HEK293 (cell line): Measurements from ENCODE around the gene COL4A3.
A peak's percentile ranks its signal among the peaks of the same experiment; 100 is the strongest.

Source experiments
- BCL11A ChIP-seq: fragments of 450-650 bp; formaldehyde crosslinking; IDR thresholded peaks from 2 replicates; pipeline ENCODE4 v1.5.1; 2016; ENCODE audit warnings: low read depth, missing biosample characterization, missing genetic modification characterization
- GLIS1 ChIP-seq: fragments of 450-650 bp; formaldehyde crosslinking; IDR thresholded peaks from 2 replicates; pipeline ENCODE4 v1.5.1; 2016; ENCODE audit warnings: missing biosample characterization, missing genetic modification characterization
- KLF8 ChIP-seq: fragments of 450-650 bp; formaldehyde crosslinking; IDR thresholded peaks from 2 replicates; pipeline ENCODE4 v1.5.1; 2016; ENCODE audit warnings: missing biosample characterization, missing genetic modification characterization
- OSR2 ChIP-seq: fragments of 450-650 bp; formaldehyde crosslinking; IDR thresholded peaks from 2 replicates; pipeline ENCODE4 v1.5.1; 2016; ENCODE audit warnings: missing biosample characterization, missing genetic modification characterization
- PRDM1 ChIP-seq: fragments of 450-650 bp; formaldehyde crosslinking; IDR thresholded peaks from 2 replicates; pipeline ENCODE4; 2016; ENCODE audit warnings: missing biosample characterization, missing genetic modification characterization
- PRDM6 ChIP-seq: fragments of 450-650 bp; formaldehyde crosslinking; IDR thresholded peaks from 2 replicates; pipeline ENCODE4 v1.5.1; 2017; ENCODE audit warnings: missing biosample characterization, missing genetic modification characterization
- RBAK ChIP-seq: fragments of 450-650 bp; formaldehyde crosslinking; IDR thresholded peaks from 2 replicates; pipeline ENCODE4 v1.5.1; 2016; ENCODE audit warnings: missing biosample characterization, missing genetic modification characterization
- REPIN1 ChIP-seq: fragments of 450-650 bp; formaldehyde crosslinking; IDR thresholded peaks from 2 replicates; pipeline ENCODE4 v1.5.1; 2017; ENCODE audit warnings: missing biosample characterization, missing genetic modification characterization, low read depth
- SALL2 ChIP-seq: fragments of 450-650 bp; formaldehyde crosslinking; IDR thresholded peaks from 2 replicates; pipeline ENCODE4 v1.5.0; 2017; ENCODE audit warnings: missing biosample characterization, mild to moderate bottlenecking, missing genetic modification characterization, borderline replicate concordance
- SETDB1 ChIP-seq: IDR thresholded peaks from one replicate; pipeline ENCODE4 v1.6.1; 2017; ENCODE audit warnings: mild to moderate bottlenecking, low read length, moderate library complexity, mixed read lengths; ENCODE audit not compliant: insufficient read length
- ZBTB17 ChIP-seq: fragments of 450-650 bp; formaldehyde crosslinking; IDR thresholded peaks from 2 replicates; pipeline ENCODE4 v1.5.1; 2016; ENCODE audit warnings: missing biosample characterization, missing genetic modification characterization
- ZBTB20 ChIP-seq: fragments of 450-650 bp; formaldehyde crosslinking; IDR thresholded peaks from 2 replicates; pipeline ENCODE4 v1.5.1; 2016; ENCODE audit warnings: missing biosample characterization, missing genetic modification characterization
- ZFP3 ChIP-seq: fragments of 450-650 bp; formaldehyde crosslinking; IDR thresholded peaks from 2 replicates; pipeline ENCODE4 v1.5.1; 2016; ENCODE audit warnings: low read depth, missing biosample characterization, missing genetic modification characterization
- ZNF132 ChIP-seq: fragments of 450-650 bp; formaldehyde crosslinking; IDR thresholded peaks from 2 replicates; pipeline ENCODE4 v1.5.1; 2017; ENCODE audit warnings: missing biosample characterization, missing genetic modification characterization, borderline replicate concordance
- ZNF138 ChIP-seq: fragments of 450-650 bp; formaldehyde crosslinking; IDR thresholded peaks from 2 replicates; pipeline ENCODE4 v1.5.1; 2016; ENCODE audit warnings: missing biosample characterization, missing genetic modification characterization, borderline replicate concordance
- ZNF140 ChIP-seq: fragments of 450-650 bp; formaldehyde crosslinking; IDR thresholded peaks from 2 replicates; pipeline ENCODE4 v1.5.1; 2016; ENCODE audit warnings: missing biosample characterization, missing genetic modification characterization
- ZNF211 ChIP-seq: fragments of 450-650 bp; formaldehyde crosslinking; IDR thresholded peaks from 2 replicates; pipeline ENCODE4 v1.5.1; 2016; ENCODE audit warnings: low read depth, missing biosample characterization, missing genetic modification characterization
- ZNF214 ChIP-seq: fragments of 450-650 bp; formaldehyde crosslinking; IDR thresholded peaks from 2 replicates; pipeline ENCODE4 v1.5.1; 2017; ENCODE audit warnings: missing biosample characterization, mild to moderate bottlenecking, missing genetic modification characterization, borderline replicate concordance
- ZNF302 ChIP-seq: fragments of 450-650 bp; formaldehyde crosslinking; IDR thresholded peaks from 2 replicates; pipeline ENCODE4 v1.5.1; 2016; ENCODE audit warnings: missing biosample characterization, missing genetic modification characterization, low read depth
- ZNF394 ChIP-seq: fragments of 450-650 bp; formaldehyde crosslinking; IDR thresholded peaks from 2 replicates; pipeline ENCODE4 v1.5.1; 2016; ENCODE audit warnings: missing biosample characterization, missing genetic modification characterization, mild to moderate bottlenecking, moderate library complexity, borderline replicate concordance
- ZNF433 ChIP-seq: fragments of 450-650 bp; formaldehyde crosslinking; IDR thresholded peaks from 2 replicates; pipeline ENCODE4 v1.5.1; 2016; ENCODE audit warnings: missing biosample characterization, missing genetic modification characterization, low read depth
- ZNF501 ChIP-seq: fragments of 450-650 bp; formaldehyde crosslinking; IDR thresholded peaks from 2 replicates; pipeline ENCODE4 v1.5.1; 2016; ENCODE audit warnings: missing biosample characterization, missing genetic modification characterization
- ZNF529 ChIP-seq: fragments of 450-650 bp; formaldehyde crosslinking; IDR thresholded peaks from 2 replicates; pipeline ENCODE4 v1.5.1; 2017; ENCODE audit warnings: missing genetic modification characterization, missing biosample characterization; ENCODE audit not compliant: insufficient replicate concordance
- ZNF580 ChIP-seq: fragments of 450-650 bp; formaldehyde crosslinking; IDR thresholded peaks from 2 replicates; pipeline ENCODE4 v1.5.1; 2016; ENCODE audit warnings: missing biosample characterization, missing genetic modification characterization
- ZNF664 ChIP-seq: fragments of 450-650 bp; formaldehyde crosslinking; IDR thresholded peaks from 2 replicates; pipeline ENCODE4 v1.5.1; 2016; ENCODE audit warnings: missing biosample characterization, missing genetic modification characterization
- ZNF701 ChIP-seq: fragments of 450-650 bp; formaldehyde crosslinking; IDR thresholded peaks from 2 replicates; pipeline ENCODE4 v1.5.1; 2016; ENCODE audit warnings: missing biosample characterization, missing genetic modification characterization
- ZNF707 ChIP-seq: fragments of 450-650 bp; formaldehyde crosslinking; IDR thresholded peaks from 2 replicates; pipeline ENCODE4 v1.5.1; 2016; ENCODE audit warnings: missing biosample characterization, missing genetic modification characterization
- ZNF747 ChIP-seq: fragments of 450-650 bp; formaldehyde crosslinking; IDR thresholded peaks from 2 replicates; pipeline ENCODE4 v1.5.1; 2016; ENCODE audit warnings: missing biosample characterization, missing genetic modification characterization
- TF ChIP-seq, protein P1 (sequence below): fragments of 450-650 bp; formaldehyde crosslinking; IDR thresholded peaks from 2 replicates; pipeline ENCODE4 v1.5.1; 2016; ENCODE audit warnings: missing biosample characterization, missing genetic modification characterization
- TF ChIP-seq, protein P2 (sequence below): fragments of 450-650 bp; formaldehyde crosslinking; IDR thresholded peaks from 2 replicates; pipeline ENCODE4 v1.5.1; 2016; ENCODE audit warnings: missing biosample characterization, missing genetic modification characterization
- TF ChIP-seq, protein P3 (sequence below): fragments of 450-650 bp; formaldehyde crosslinking; IDR thresholded peaks from 2 replicates; pipeline ENCODE4 v1.5.1; 2016; ENCODE audit warnings: missing biosample characterization, missing genetic modification characterization, low read depth

The COL4A3 gene

DNA sequence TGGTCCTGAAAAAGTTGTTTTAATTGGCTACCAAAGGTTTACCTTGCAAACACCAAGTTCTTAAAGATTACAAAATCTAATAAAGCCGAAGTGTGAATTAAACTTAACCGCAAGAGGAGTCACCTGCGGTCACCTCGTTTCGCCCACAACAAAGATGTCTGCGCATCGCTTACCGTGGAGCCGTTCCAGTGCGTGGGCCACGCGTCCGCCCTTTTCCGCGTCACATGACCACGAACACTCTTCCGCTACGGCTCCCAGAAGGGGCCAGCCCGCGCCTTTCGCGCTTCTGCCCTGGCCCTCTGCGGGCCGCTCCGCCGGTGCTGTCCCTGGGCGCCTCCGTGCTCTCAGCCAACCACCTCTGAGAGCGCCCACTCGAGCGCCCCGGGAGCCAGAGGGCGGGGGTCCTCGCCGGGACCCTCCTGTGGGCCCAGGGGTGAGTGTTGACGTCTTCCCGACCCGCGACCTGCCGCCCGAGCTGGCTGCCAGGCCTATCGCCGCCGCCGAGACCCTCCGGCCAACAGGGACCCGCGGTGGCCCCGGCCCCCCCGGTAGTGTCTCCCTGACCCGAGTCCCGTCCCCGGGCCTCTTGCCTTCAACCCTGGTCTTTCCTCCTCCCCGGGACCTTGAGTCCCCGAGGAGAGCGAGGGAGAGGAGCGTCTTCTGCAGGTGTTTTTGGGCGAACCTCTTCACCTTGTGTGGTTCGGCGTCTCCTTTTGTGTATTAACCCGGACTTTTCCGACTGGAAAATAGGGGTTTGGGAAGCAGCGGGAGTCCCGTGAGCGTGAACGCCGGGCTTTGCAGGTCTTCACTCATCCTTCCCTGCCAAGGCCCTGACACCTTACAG, 160.8 kb downstream of the COL4A3 start, which contains the start of gene MFF (continued):
- no peak for TF ChIP-seq ZNF529 (tag by site-specific recombination)
- TF ChIP-seq OSR2 (tag by site-specific recombination): no peak
- TF ChIP-seq ZNF433: no peak
- peak; percentile 72 for TF ChIP-seq KLF8 (tag by site-specific recombination)
- TF ChIP-seq, protein P1, sequence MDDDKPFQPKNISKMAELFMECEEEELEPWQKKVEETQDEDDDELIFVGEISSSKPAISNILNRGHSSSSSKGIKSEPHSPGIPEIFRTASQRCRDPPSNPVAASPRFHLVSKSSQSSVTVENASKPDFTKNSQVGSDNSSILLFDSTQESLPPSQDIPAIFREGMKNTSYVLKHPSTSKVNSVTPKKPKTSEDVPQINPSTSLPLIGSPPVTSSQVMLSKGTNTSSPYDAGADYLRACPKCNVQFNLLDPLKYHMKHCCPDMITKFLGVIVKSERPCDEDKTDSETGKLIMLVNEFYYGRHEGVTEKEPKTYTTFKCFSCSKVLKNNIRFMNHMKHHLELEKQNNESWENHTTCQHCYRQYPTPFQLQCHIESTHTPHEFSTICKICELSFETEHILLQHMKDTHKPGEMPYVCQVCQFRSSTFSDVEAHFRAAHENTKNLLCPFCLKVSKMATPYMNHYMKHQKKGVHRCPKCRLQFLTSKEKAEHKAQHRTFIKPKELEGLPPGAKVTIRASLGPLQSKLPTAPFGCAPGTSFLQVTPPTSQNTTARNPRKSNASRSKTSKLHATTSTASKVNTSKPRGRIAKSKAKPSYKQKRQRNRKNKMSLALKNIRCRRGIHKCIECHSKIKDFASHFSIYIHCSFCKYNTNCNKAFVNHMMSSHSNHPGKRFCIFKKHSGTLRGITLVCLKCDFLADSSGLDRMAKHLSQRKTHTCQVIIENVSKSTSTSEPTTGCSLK (tag by site-specific recombination): no peak
- TF ChIP-seq ZNF664: no peak
- TF ChIP-seq ZNF747 (tag by site-specific recombination): no peak
- peak; percentile 72; the same call in 1 of the 2 replicates for TF ChIP-seq ZBTB20 (tag by site-specific recombination)
- no peak for TF ChIP-seq ZNF214 (tag by site-specific recombination)
- no peak for TF ChIP-seq RBAK
- TF ChIP-seq ZNF701 (tag by site-specific recombination): no peak
- TF ChIP-seq, protein P2, sequence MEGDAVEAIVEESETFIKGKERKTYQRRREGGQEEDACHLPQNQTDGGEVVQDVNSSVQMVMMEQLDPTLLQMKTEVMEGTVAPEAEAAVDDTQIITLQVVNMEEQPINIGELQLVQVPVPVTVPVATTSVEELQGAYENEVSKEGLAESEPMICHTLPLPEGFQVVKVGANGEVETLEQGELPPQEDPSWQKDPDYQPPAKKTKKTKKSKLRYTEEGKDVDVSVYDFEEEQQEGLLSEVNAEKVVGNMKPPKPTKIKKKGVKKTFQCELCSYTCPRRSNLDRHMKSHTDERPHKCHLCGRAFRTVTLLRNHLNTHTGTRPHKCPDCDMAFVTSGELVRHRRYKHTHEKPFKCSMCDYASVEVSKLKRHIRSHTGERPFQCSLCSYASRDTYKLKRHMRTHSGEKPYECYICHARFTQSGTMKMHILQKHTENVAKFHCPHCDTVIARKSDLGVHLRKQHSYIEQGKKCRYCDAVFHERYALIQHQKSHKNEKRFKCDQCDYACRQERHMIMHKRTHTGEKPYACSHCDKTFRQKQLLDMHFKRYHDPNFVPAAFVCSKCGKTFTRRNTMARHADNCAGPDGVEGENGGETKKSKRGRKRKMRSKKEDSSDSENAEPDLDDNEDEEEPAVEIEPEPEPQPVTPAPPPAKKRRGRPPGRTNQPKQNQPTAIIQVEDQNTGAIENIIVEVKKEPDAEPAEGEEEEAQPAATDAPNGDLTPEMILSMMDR (tag by site-specific recombination): peak; percentile 66
- no peak for TF ChIP-seq SALL2
- no peak for TF ChIP-seq SETDB1
- TF ChIP-seq ZNF138 (tag by site-specific recombination): no peak
- 0 out of 2 replicates have a peak, but pooled peaks have one; percentile 24 for TF ChIP-seq PRDM6 (tag by site-specific recombination)
- TF ChIP-seq ZNF501 (tag by site-specific recombination): peak; percentile 80; the same call in 1 of the 2 replicates
- TF ChIP-seq REPIN1 (tag by site-specific recombination): 0 out of 2 replicates have a peak, but pooled peaks have one; percentile 69
- no peak for TF ChIP-seq ZNF302
- TF ChIP-seq ZNF132 (tag by site-specific recombination): no peak
- no peak for TF ChIP-seq PRDM1
- no peak; the same call in 1 of the 2 replicates for TF ChIP-seq ZNF394 (tag by site-specific recombination)
- no peak for TF ChIP-seq ZNF211 (tag by site-specific recombination)
- no peak for TF ChIP-seq ZNF580
- no peak for TF ChIP-seq BCL11A (tag by site-specific recombination)
- TF ChIP-seq ZNF140 (tag by site-specific recombination): no peak
- TF ChIP-seq, protein P3, sequence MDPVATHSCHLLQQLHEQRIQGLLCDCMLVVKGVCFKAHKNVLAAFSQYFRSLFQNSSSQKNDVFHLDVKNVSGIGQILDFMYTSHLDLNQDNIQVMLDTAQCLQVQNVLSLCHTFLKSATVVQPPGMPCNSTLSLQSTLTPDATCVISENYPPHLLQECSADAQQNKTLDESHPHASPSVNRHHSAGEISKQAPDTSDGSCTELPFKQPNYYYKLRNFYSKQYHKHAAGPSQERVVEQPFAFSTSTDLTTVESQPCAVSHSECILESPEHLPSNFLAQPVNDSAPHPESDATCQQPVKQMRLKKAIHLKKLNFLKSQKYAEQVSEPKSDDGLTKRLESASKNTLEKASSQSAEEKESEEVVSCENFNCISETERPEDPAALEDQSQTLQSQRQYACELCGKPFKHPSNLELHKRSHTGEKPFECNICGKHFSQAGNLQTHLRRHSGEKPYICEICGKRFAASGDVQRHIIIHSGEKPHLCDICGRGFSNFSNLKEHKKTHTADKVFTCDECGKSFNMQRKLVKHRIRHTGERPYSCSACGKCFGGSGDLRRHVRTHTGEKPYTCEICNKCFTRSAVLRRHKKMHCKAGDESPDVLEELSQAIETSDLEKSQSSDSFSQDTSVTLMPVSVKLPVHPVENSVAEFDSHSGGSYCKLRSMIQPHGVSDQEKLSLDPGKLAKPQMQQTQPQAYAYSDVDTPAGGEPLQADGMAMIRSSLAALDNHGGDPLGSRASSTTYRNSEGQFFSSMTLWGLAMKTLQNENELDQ (tag by site-specific recombination): no peak
- peak; percentile 35; the same call in 1 of the 2 replicates for TF ChIP-seq GLIS1
- TF ChIP-seq ZBTB17 (tag by site-specific recombination): 0 out of 2 replicates have a peak, but pooled peaks have one; percentile 61
- no peak for TF ChIP-seq ZNF707 (tag by site-specific recombination)
- TF ChIP-seq ZFP3 (tag by site-specific recombination): no peak
